Activated CD4-positive, CD25-positive, alpha-beta regulatory T cell treated with anti-CD3 and anti-CD28 coated beads, Interleukin-2, amount 50 U/mL, for 24 hours (primary cell): ENCODE measurements around the gene LCN9.
"Not testable (repeated sequence)": the region's sequence is repeated elsewhere in the genome, so short reads cannot be mapped to it uniquely, and the experiment has no call there.

Experiments used
- ATAC-seq, 2 donors: fragments of 150-1000 bp; cut with Tn5 transposase; one replicate each; pipeline ENCODE4 v1.10.0; 2021; ENCODE audit warnings: mild to moderate bottlenecking in 1 of 2, moderate library complexity in 1 of 2

The LCN9 gene, protein sequence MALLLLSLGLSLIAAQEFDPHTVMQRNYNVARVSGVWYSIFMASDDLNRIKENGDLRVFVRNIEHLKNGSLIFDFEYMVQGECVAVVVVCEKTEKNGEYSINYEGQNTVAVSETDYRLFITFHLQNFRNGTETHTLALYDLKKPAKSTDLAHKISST

DNA sequence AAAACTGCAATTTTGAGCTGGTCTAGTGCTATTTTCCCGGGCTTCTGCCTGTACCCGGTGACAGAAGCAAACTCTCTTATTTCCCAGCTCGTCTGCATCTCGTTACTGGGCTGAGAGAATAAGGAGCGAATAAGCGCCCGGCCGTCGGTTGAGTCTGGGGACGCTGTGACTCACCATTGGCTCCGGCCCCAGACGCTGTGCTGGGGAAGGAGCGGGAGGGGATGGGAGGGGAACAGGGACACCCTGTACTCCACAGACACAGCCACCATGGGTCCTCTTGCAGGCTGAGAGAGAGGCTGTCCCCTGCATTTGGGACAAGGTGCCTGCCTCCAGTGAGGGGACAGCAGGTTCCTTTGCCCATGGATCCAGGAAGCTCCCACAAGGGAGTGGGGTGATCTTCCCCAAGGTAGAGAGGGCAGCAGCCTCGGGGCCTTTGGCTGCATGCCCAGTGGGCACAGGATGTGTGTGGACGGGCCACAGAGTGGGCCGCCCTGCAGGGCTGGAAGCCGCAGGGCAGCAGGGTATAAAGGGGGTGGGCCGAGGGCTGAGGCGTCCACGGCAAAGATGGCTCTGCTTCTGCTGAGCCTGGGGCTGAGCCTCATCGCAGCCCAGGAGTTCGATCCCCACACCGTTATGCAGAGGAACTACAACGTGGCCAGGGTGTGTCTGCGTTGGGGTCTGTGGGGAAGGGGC, at the start of gene LCN9:
Gene LCN9 (plus strand): TSS at position 552 of the 693 bp plus-strand sequence. CDS start 13 bp downstream, at position 565.
- no peak for ATAC-seq

DNA sequence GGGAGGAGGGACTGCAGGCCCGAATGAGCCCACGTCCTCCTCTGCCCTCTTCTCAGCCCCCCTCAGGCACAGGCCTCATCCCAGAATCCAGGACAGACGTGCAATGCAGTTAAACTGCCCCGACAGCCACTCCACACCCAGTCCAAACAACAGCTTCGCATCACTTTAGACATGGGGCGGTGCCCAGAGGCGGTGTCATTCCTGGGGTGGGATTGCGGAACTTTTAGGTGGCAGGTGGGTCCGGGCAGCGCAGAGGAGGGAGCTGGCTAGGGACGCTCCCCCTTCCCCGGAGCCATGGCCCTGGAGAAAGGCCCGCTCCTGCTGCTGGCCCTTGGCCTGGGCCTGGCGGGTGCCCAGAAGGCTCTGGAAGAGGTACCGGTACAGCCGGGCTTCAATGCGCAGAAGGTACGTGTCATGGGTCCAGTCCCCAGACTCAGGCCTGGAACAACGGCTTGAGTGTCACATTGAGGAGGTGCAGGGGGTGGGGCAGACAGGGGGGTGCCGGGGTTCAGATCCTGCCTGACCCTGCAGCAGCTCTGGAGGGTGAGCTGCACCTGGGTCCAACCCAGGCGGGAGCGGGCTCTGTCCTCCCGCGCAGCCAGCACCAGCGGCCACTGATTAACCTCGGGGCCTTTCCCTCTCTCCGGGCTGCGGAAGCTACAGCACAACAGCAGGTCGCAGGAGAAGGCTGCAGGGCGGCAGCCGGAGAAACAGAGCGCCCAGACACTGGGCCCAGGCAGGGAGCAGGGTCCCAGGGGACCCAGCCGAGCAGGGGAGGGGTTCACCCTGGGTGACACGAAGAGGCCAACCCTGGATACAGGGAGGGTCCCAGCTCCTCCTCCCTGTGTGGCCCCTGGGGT, 48.9 kb upstream of the LCN9 start:
- ATAC-seq = no peak

GRCh38 chr9:135614821-135615665, 48.1 kb upstream of the LCN9 start:
- no peak for ATAC-seq

- no peak for ATAC-seq
Observed at GRCh38 chr9:135615666-135616618, 47.2 kb upstream of the LCN9 start.

DNA sequence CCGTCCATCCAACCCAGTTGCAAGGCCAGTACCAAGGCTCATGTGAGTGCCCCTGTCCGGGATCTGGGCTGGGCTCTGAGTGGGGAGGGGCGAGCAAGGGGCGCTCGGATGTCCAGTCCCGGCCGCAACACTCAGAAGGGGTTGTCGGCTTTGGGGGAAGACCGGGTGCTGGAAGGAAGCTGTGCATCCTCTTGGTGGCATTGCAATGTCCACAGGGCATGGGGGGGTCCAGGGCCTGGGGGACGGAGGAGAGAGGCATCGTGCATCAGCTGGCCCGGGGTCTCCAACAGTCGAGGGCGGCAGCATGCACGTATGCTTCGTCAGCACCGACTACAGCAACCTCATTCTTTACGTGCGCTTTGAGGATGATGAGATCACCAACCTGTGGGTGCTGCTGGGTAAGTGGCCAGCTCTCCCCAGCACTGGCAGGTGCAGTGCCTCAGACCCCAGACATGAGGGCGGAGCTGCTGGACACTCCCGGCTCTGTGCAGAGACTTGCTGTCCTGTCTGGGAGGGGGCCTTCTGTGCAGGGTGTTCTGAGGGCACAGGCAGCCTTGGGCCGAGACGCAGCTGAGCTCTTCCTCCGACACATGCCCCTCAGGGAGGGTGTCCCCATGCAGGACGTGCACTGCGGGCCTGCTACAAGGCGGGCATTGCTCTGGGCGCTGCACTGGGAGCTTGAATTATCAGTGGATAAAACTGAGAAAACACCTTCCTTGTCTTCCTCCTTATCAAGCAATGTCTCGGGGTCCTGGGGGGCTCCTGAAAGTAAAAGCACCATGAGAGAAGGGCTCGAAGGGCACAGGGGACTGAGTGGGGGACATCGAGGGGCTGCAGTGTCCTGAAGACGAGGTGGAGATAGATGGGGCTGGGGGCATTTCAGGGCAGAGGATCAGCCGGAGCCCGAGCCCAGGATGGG, 46.2 kb upstream of the LCN9 start:
- ATAC-seq = no peak

- no peak for ATAC-seq
Observed at GRCh38 chr9:135617538-135617900, 45.6 kb upstream of the LCN9 start.

GRCh38 chr9:135617991-135618411, 45.1 kb upstream of the LCN9 start:
- no peak for ATAC-seq

- ATAC-seq = no peak
Observed at GRCh38 chr9:135618866-135619598, 44.1 kb upstream of the LCN9 start.

- ATAC-seq = no peak
Observed at GRCh38 chr9:135619599-135619886, 43.6 kb upstream of the LCN9 start.

DNA sequence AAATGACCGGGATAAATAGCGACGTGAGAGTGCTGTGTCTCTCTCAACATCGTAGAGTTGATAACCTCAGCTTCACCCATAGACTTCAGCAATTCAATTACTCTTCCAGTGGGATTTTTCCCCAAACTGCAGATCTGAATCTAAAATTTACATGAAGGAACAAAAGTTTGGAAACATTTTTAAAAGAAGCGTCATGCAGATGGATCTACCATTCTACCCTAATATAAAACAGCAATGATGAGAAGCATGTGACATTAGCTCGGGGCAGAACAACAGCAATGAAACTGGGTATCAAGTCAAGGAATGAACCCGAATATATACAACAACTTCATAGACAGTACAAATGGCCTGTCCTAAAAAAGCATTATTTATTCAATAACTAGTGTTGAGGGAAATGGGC, 42.6 kb upstream of the LCN9 start:
- ATAC-seq = no peak

GRCh38 chr9:135622415-135623020, 40.6 kb upstream of the LCN9 start:
- ATAC-seq = no peak

DNA sequence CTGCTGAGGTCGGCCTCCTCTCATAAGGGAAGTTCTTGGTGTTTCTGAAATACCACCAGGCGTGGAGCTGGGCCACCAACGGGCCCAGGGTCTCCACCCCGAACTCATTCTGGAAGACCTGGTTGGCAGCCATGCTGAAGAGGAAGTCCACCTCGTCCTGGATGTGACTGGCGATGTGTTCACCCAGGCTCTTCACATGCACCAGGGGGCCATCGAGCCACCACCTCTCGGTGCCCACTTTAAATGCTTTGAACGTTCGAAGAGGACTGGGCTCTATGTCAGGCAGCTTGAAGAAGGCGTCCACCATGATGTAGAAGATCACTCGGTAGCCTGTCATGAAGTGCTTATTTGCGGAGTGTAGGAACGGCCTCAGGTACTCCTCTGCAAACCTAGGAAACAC, 38.8 kb upstream of the LCN9 start:
- ATAC-seq = no peak

DNA sequence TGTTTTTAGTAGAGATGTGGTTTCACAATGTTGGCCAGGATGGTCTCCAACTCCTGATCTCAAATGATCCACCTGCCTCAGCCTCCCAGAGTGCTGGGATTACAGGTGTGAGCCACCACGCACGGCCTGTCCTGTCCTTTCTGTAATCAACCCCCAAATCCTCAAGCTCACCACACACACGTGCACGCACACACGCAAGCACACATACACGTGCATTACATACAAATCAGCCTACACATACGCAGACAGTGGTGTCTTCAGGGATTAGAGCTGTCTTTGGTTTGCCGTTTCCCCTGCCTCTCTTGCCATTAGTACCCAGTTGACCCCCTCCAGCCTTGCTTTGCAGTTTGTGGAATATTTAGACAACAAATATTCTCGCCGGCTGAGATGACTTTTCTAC, 30.3 kb upstream of the LCN9 start:
- no peak for ATAC-seq

DNA sequence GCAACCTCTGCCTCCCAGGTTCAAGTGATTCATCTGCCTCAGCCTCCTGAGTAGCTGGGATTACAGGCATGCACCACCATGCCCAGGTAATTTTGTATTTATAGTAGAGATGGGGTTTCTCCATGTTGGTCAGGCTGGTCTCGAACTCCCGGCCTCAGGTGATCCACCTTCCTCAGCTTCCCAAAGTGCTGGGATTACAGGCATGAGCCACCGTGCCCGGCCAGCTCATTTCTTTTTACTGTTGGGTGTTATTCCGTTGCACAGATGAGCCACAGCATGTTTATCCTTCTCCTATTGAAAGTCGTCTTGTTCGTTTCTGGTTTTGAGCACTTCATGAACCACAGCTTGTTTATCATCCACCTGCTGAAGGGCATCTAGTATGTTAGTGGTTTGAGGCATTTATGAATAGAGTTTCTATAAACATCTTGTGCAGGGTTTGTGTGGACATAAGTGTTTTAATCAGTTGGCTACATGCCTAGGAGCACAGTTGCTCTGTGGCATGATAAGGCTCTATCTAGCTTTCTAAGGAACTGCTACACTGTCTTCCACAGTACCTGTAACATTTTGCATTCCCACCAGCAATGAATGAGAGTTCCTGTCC, 26.1 kb upstream of the LCN9 start:
- not testable (repeated sequence) for ATAC-seq

GRCh38 chr9:135639196-135639595, 23.9 kb upstream of the LCN9 start, which contains the start of gene GLT6D1:
Gene GLT6D1 (minus strand): TSS chr9:135639540. CDS start chr9:135639187, 353 bp downstream.
- no peak for ATAC-seq

DNA sequence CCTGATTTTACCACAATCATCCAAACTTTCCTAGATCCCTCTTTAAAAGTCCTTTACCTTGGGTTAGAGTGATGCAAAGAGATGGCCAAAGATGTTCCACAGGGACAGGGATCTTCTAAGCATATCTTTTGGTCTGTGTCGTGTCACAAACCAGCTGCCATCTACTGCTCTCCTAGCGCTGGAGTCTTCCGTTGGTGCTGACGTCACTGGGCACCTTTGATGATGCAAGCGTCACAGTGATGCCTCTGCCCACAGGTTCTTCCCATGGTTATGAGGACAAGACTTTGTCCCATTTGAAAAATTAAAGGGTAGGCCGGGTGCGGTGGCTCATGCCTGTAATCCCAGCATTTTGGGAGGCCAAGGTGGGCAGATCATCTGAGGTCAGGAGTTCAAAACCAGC, 22.1 kb upstream of the LCN9 start:
- no peak for ATAC-seq

DNA sequence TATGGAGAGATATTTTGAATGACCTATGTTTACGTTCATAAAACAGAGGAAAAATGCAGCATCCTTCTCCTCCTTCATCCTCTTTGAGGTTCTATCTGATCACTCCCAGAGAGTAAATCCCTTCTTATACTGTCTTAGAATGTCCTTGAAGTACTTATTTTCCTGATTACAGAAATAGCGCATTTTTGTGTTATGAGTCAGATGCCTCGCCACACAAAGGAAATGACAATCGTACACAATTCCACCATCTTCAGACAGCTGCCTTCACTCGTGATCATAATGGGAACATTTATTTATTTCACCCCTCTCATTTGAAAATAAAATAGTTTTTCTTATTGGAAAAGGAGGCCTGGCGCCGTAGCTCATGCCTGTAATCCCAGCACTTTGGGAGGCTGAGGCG, 21.4 kb upstream of the LCN9 start:
- ATAC-seq = no peak

DNA sequence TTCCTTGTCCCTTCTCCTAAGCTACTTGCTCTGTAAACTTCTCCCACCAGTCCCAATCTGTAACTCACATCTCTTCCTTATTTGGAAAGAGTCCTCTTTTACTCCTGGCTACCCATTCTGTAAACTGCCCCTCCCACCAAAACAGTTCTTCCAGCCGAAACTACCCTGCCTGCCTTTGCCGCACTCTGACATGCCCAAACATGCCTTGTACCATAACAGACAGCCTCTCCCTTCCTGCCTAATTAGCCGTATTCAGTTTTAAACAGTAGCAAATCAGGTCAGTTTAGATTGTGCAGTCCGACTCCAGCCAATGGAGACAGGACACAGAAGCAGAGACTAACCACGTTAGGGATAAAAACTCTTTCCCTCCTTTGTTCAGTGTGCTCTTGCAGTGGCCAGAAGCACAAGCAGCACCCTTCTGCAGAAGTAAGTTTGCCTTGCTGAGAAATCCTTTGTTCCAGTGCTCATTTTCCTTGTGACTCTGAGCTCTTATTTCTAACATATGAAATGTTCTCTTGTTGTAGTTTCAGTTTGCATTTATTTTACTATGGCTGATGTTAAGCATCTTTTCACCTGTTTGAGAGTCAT, 18.4 kb upstream of the LCN9 start:
- no peak for ATAC-seq

GRCh38 chr9:135647884-135648283, 15.2 kb upstream of the LCN9 start:
- ATAC-seq = no peak
